Measurements from ENCODE around the gene MDM4. TPM values are rescaled to one million over a fixed set of nuclear protein-coding genes. Genes with fewer than 3 reads are reported as not detected.

Gene MDM4
- total RNA-seq, 1 donor from 2014 or later, result 154 TPM

- peaks cover 32% of the 10 kb centered on the region for H3K4me1 Mint-ChIP-seq
- no peak overlapping the region for H3K4me3 Mint-ChIP-seq
- TF ChIP-seq, protein P1, sequence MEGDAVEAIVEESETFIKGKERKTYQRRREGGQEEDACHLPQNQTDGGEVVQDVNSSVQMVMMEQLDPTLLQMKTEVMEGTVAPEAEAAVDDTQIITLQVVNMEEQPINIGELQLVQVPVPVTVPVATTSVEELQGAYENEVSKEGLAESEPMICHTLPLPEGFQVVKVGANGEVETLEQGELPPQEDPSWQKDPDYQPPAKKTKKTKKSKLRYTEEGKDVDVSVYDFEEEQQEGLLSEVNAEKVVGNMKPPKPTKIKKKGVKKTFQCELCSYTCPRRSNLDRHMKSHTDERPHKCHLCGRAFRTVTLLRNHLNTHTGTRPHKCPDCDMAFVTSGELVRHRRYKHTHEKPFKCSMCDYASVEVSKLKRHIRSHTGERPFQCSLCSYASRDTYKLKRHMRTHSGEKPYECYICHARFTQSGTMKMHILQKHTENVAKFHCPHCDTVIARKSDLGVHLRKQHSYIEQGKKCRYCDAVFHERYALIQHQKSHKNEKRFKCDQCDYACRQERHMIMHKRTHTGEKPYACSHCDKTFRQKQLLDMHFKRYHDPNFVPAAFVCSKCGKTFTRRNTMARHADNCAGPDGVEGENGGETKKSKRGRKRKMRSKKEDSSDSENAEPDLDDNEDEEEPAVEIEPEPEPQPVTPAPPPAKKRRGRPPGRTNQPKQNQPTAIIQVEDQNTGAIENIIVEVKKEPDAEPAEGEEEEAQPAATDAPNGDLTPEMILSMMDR (IDR thresholded peaks at IDR 0.05; ENCODE audit: unreplicated experiment), result no peak
- no peaks in the 10 kb centered on the region for H3K36me3 Mint-ChIP-seq
- H3K9me3 Mint-ChIP-seq, result no peaks in the 10 kb centered on the region
- H3K27ac Mint-ChIP-seq, result no peak overlapping the region
- no peaks in the 10 kb centered on the region for H3K27me3 Mint-ChIP-seq (ENCODE audit: low read depth)
- DNase-seq (ENCODE audit: low spot score in 2 of 2, unreplicated experiment in 2 of 2), result no peak
Measured at GRCh38 chr1:204477036-204477740, 39.0 kb upstream of the MDM4 start.

GRCh38 chr1:204478172-204478899 is 37.9 kb upstream of the MDM4 start:
- Mint-ChIP-seq H3K4me1 (peaks cover 32% of the 10 kb centered on the region), H3K27ac (no peak overlapping the region), H3K27me3 (ENCODE audit: low read depth) (no peaks in the 10 kb centered on the region), H3K36me3 (no peaks in the 10 kb centered on the region), H3K9me3 (no peaks in the 10 kb centered on the region), H3K4me3 (no peak overlapping the region)
- TF ChIP-seq, protein P1 (IDR thresholded peaks at IDR 0.05; ENCODE audit: unreplicated experiment), result no peak
- DNase-seq (ENCODE audit: low spot score in 2 of 2, unreplicated experiment in 2 of 2), result no peak

- no peaks in the 10 kb centered on the region for H3K36me3 Mint-ChIP-seq
- no peak for DNase-seq (ENCODE audit: low spot score in 2 of 2, unreplicated experiment in 2 of 2)
- no peaks in the 10 kb centered on the region for H3K27me3 Mint-ChIP-seq (ENCODE audit: low read depth)
- H3K9me3 Mint-ChIP-seq, result no peaks in the 10 kb centered on the region
- TF ChIP-seq, protein P1 (IDR thresholded peaks at IDR 0.05; ENCODE audit: unreplicated experiment), result no peak
- no peak overlapping the region for H3K4me3 Mint-ChIP-seq
- H3K27ac Mint-ChIP-seq, result no peak overlapping the region
- peaks cover 32% of the 10 kb centered on the region for H3K4me1 Mint-ChIP-seq
Measured at GRCh38 chr1:204478921-204479320, 37.3 kb upstream of the MDM4 start.

- Mint-ChIP-seq H3K27ac (peak overlapping the region; percentile 21), H3K9me3 (no peaks in the 10 kb centered on the region), H3K4me3 (no peak overlapping the region)
Measured at GRCh38 chr1:204479387-204480136, 36.6 kb upstream of the MDM4 start.

GRCh38 chr1:204480515-204480914 is 35.7 kb upstream of the MDM4 start:
- TF ChIP-seq, protein P1 (IDR thresholded peaks at IDR 0.05; ENCODE audit: unreplicated experiment), result no peak
- no peak overlapping the region for H3K27ac Mint-ChIP-seq
- peaks cover 36% of the 10 kb centered on the region for H3K4me1 Mint-ChIP-seq
- no peaks in the 10 kb centered on the region for H3K27me3 Mint-ChIP-seq (ENCODE audit: low read depth)
- H3K9me3 Mint-ChIP-seq, result no peaks in the 10 kb centered on the region
- no peak overlapping the region for H3K4me3 Mint-ChIP-seq
- DNase-seq (ENCODE audit: low spot score in 2 of 2, unreplicated experiment in 2 of 2), result no peak
- H3K36me3 Mint-ChIP-seq, result no peaks in the 10 kb centered on the region

More at GRCh38 chr1:204479387-204480136, 36.6 kb upstream of the MDM4 start:
- Mint-ChIP-seq H3K4me1 (peaks cover 32% of the 10 kb centered on the region), H3K27me3 (ENCODE audit: low read depth) (no peaks in the 10 kb centered on the region), H3K36me3 (no peaks in the 10 kb centered on the region)
- TF ChIP-seq, protein P1 (IDR thresholded peaks at IDR 0.05; ENCODE audit: unreplicated experiment), result no peak
- no peak for DNase-seq (ENCODE audit: low spot score in 2 of 2, unreplicated experiment in 2 of 2)

Data from mesothelial cell of epicardium (in vitro differentiated cells).